ENCODE measurements around the gene DDR1.
"Not testable (repeated sequence)": the region's sequence is repeated elsewhere in the genome, so short reads cannot be mapped to it uniquely, and the experiment has no call there.

The DDR1 gene

DNA sequence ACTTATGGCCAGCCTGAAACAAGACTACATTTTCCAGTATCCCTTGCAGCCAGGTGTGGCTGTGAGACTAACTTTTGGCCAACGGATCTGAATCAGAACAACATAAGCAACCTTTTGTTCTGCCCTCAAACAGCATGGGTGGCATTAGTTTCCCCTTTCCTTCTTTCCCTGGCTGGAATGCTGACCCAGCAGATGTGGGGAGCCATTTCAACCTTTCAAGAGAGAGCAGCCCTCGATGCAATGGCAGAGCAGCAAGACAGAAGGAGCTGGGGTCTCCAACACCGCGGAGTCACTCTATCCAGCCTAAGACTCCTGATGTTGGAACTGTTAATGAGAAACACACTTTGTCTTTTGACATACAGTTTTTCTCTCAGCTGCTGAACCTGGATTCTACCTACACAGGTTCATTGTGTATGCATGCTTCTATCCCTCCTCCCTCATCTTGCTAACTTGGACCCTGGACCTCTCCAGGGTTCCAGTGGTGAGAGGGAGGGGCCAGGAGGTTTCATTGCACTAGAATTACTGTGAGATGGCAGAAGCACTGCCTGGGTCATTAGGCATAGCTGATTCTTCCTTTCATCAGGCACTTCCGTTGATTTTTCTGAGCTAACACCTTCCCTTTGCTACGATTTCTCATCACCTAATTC is 28.8 kb upstream of the DDR1 start:
- TF ChIP-seq YY1 (IDR thresholded peaks at IDR 0.05; ENCODE audit: insufficient read depth, insufficient read length) (no peak), ZNF274 (IDR thresholded peaks at IDR 0.05; ENCODE audit: low read depth, low read length) (no peak), SUZ12 (IDR thresholded peaks at IDR 0.05; ENCODE audit: extremely low read depth, insufficient read depth, insufficient read length) (no peak)
- no peak for DNase-seq (ENCODE audit: low read depth, low spot score)

DNA sequence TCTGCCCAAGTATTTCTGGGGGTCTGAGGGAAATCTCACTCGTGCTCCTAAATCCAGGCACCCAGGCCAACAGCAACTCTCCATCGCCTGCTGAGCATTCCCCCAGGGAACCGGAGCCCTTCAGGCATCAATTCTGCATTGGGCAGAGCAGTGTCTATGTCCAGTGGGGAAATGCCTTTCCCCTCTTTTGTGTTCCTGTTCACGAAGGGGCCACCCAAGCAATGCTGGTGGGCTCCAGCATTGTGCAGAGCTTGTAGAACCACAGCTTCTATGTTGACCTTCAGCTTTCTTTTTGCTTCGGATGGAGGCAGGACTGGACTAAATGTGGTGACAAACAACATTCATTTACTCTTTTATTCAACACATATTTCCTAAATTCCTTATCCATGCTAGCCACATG is 27.2 kb upstream of the DDR1 start:
- no peaks in the 10 kb centered on the region for H3K4me1 ChIP-seq (ENCODE audit: insufficient read depth, insufficient read length)
- TF ChIP-seq YY1 (IDR thresholded peaks at IDR 0.05; ENCODE audit: insufficient read depth, insufficient read length), result no peak
- H3K9me3 ChIP-seq (ENCODE audit: insufficient read depth, low read length), result peaks cover 28% of the 10 kb centered on the region
- no peak overlapping the region for H3K4me3 ChIP-seq (ENCODE audit: insufficient read length, low read depth)
- no peak for DNase-seq (ENCODE audit: low read depth, low spot score)
- H3K27me3 ChIP-seq (ENCODE audit: insufficient read depth, insufficient read length), result no peaks in the 10 kb centered on the region
- no peak overlapping the region for H3K9ac ChIP-seq (ENCODE audit: insufficient read length, low read depth)
- H3K36me3 ChIP-seq (ENCODE audit: insufficient read depth, insufficient read length, low read length), result no peaks in the 10 kb centered on the region

More for the DNA sequence above, 28.8 kb upstream of the DDR1 start:
- no peaks in the 10 kb centered on the region for H3K27me3 ChIP-seq (ENCODE audit: insufficient read depth, insufficient read length)
- H3K9ac ChIP-seq (ENCODE audit: insufficient read length, low read depth), result no peak overlapping the region
- H3K9me3 ChIP-seq (ENCODE audit: insufficient read depth, low read length), result peaks cover 43% of the 10 kb centered on the region
- H3K4me1 ChIP-seq (ENCODE audit: insufficient read depth, insufficient read length), result no peaks in the 10 kb centered on the region
- no peaks in the 10 kb centered on the region for H3K36me3 ChIP-seq (ENCODE audit: insufficient read depth, insufficient read length, low read length)
- H3K4me3 ChIP-seq (ENCODE audit: insufficient read length, low read depth), result no peak overlapping the region

DNA sequence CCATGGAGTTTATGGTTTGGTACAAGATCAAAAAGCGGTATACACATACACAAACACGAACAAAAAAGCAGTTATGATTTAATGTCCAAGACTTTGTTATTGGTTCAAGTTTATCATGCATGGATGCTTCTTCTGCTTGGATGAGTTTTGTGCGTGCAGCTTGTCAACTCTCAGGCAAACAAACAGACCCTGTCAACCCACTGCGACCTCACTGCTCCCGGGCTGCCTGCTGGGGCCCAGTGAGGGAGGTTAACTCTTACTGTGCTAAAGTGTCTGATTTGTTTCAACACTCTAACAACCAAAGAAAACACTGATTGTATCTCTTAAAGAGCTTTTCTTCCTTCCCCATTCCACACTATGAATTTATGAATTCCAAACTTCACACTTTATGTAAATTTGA is 26.8 kb upstream of the DDR1 start:
- no peak overlapping the region for H3K4me3 ChIP-seq (ENCODE audit: insufficient read length, low read depth)
- DNase-seq (ENCODE audit: low read depth, low spot score), result no peak
- H3K36me3 ChIP-seq (ENCODE audit: insufficient read depth, insufficient read length, low read length), result no peaks in the 10 kb centered on the region
- TF ChIP-seq SUZ12 (IDR thresholded peaks at IDR 0.05; ENCODE audit: extremely low read depth, insufficient read depth, insufficient read length), result no peak
- TF ChIP-seq YY1 (IDR thresholded peaks at IDR 0.05; ENCODE audit: insufficient read depth, insufficient read length), result no peak
- no peak for TF ChIP-seq ZNF274 (IDR thresholded peaks at IDR 0.05; ENCODE audit: low read depth, low read length)
- H3K9me3 ChIP-seq (ENCODE audit: insufficient read depth, low read length), result peaks cover 24% of the 10 kb centered on the region; the same call in 1 of the 2 replicates
- H3K4me1 ChIP-seq (ENCODE audit: insufficient read depth, insufficient read length), result no peaks in the 10 kb centered on the region
- H3K27me3 ChIP-seq (ENCODE audit: insufficient read depth, insufficient read length), result no peaks in the 10 kb centered on the region
- no peak overlapping the region for H3K9ac ChIP-seq (ENCODE audit: insufficient read length, low read depth)

DNA sequence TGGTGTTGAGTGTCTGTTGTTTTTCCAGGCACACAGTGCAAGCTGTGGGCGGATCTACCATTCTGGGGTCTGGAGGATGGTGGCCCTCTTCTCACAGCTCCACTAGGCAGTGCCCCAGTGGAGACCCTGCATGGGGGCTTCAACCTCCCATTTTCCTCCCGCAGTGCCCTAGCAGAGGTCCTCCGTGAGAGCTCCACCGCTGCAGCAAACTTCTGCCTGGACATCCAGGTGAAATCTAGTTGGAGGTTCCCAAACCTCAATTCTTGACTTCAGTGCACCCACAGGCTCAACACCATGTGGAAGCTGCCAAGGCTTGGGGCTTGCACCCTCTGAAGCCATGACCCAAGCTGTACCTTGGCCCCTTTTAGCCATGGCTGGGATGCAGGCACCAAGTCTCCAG is 24.6 kb upstream of the DDR1 start:
- not testable (repeated sequence) for H3K36me3 ChIP-seq (ENCODE audit: insufficient read depth, insufficient read length, low read length); DNase-seq (ENCODE audit: low read depth, low spot score); H3K27me3 ChIP-seq (ENCODE audit: insufficient read depth, insufficient read length); H3K4me3 ChIP-seq (ENCODE audit: insufficient read length, low read depth); H3K9ac ChIP-seq (ENCODE audit: insufficient read length, low read depth); H3K4me1 ChIP-seq (ENCODE audit: insufficient read depth, insufficient read length)
- H3K9me3 ChIP-seq (ENCODE audit: insufficient read depth, low read length), result peaks cover 24% of the 10 kb centered on the region; the same call in 1 of the 2 replicates

DNA sequence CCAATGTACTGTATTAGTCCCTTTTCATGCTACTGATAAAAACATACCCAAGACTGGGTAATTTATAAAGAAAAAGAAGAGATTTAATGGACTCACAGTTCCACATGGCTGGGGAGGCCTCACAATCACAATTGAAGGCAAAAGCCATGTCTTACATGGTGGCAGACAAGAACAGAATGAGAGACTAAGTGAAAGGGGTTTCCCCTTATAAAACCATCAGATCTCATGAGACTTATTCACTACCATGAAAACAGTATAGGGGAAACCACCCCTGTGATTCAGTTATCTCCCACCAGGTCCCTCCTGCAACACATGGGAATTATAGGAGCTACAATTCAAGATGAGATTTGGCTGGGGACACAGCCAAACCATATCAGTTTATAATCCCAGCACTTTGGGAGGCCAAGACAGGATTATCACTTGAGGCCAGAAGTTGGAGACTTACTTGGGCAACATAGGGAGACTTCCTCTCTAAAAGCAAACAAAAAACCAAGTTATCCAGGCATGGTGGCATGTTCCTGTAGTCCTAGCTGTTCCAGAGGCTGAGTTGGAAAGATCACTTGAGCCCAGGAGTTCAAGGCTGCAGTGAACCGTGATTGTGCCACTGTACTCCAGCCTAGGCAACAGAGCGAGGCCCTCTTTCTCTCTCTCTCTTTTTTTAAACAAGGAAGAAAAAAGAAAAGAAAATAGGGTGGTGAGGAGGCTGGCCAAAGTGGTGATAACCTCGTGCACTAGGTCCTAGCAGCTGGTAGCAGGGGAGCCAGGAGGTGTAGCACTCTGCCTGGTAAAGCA is 22.9 kb upstream of the DDR1 start:
- TF ChIP-seq SUZ12 (IDR thresholded peaks at IDR 0.05; ENCODE audit: extremely low read depth, insufficient read depth, insufficient read length) (no peak), YY1 (IDR thresholded peaks at IDR 0.05; ENCODE audit: insufficient read depth, insufficient read length) (no peak), ZNF274 (IDR thresholded peaks at IDR 0.05; ENCODE audit: low read depth, low read length) (no peak)
- no peaks in the 10 kb centered on the region for H3K27me3 ChIP-seq (ENCODE audit: insufficient read depth, insufficient read length)
- no peaks in the 10 kb centered on the region for H3K4me1 ChIP-seq (ENCODE audit: insufficient read depth, insufficient read length)
- no peak overlapping the region for H3K9ac ChIP-seq (ENCODE audit: insufficient read length, low read depth)
- DNase-seq (ENCODE audit: low read depth, low spot score), result no peak
- H3K9me3 ChIP-seq (ENCODE audit: insufficient read depth, low read length), result peaks cover 24% of the 10 kb centered on the region; the same call in 1 of the 2 replicates
- H3K4me3 ChIP-seq (ENCODE audit: insufficient read length, low read depth), result no peak overlapping the region
- H3K36me3 ChIP-seq (ENCODE audit: insufficient read depth, insufficient read length, low read length), result no peaks in the 10 kb centered on the region

DNA sequence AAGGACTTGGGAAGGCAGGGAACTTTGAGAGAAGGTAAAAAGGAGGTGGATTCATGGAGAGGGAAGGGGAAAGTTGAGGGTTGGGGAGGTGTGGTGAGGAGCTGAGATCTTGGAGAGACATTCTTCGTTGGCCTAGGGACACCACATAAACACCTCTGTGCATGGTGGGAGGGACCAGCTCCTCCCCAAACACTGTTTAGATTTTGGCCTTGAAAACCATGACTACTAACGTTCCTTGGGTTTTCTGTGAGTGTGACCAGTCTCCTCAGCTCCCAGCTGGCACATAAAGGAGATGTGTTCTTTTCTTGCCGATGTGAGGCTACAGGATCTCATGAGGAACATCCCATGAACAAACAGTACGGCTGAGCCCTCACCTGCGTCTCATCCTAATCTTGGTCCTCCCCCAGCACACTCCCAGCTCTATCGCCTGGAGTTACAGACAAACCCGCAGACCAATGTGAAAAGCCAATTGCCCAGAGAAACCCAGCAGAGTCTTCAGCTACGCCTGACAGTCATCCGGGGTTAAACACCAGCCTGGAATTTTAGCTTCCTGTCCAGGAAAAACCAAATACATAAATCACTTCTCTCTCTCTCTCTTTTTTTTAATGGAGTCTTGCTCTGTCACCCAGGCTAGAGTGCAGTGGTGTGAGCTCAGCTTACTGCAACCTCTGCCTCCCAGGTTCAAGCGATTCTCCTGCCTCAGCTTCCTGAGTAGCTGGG is 22.0 kb upstream of the DDR1 start:
- Histone ChIP-seq H3K27me3 (ENCODE audit: insufficient read depth, insufficient read length) (no peaks in the 10 kb centered on the region), H3K4me3 (ENCODE audit: insufficient read length, low read depth) (no peak overlapping the region), H3K36me3 (ENCODE audit: insufficient read depth, insufficient read length, low read length) (no peaks in the 10 kb centered on the region), H3K4me1 (ENCODE audit: insufficient read depth, insufficient read length) (no peaks in the 10 kb centered on the region), H3K9me3 (ENCODE audit: insufficient read depth, low read length) (peaks cover 24% of the 10 kb centered on the region; the same call in 1 of the 2 replicates), H3K9ac (ENCODE audit: insufficient read length, low read depth) (no peak overlapping the region)
- DNase-seq (ENCODE audit: low read depth, low spot score), result no peak
- TF ChIP-seq SUZ12 (IDR thresholded peaks at IDR 0.05; ENCODE audit: extremely low read depth, insufficient read depth, insufficient read length) (no peak), YY1 (IDR thresholded peaks at IDR 0.05; ENCODE audit: insufficient read depth, insufficient read length) (no peak), ZNF274 (IDR thresholded peaks at IDR 0.05; ENCODE audit: low read depth, low read length) (no peak)

DNA sequence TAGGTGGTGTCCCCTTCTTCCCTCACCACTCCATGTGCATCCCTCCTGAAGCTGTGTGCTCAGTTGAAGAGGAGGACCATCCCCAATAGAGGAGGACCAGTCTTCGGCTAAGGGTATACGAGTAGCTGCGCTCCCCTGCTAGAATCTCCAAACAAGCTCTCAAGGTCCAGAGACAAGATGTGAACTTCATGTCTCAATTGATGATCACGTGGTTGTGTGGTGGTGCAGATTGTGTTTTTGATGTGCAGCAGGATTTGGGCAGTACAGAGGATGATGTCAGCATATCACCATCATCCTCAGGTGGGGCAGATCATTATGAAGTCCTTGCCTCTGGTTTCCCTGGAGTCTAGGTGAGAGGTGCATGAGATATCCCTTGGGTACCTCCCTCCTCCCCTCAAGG is 20.0 kb upstream of the DDR1 start:
- Histone ChIP-seq H3K9ac (ENCODE audit: insufficient read length, low read depth) (no peak overlapping the region), H3K4me1 (ENCODE audit: insufficient read depth, insufficient read length) (no peaks in the 10 kb centered on the region), H3K9me3 (ENCODE audit: insufficient read depth, low read length) (peaks cover 24% of the 10 kb centered on the region; the same call in 1 of the 2 replicates), H3K4me3 (ENCODE audit: insufficient read length, low read depth) (no peak overlapping the region), H3K36me3 (ENCODE audit: insufficient read depth, insufficient read length, low read length) (no peaks in the 10 kb centered on the region), H3K27me3 (ENCODE audit: insufficient read depth, insufficient read length) (no peaks in the 10 kb centered on the region)
- no peak for TF ChIP-seq YY1 (IDR thresholded peaks at IDR 0.05; ENCODE audit: insufficient read depth, insufficient read length)
- no peak for TF ChIP-seq ZNF274 (IDR thresholded peaks at IDR 0.05; ENCODE audit: low read depth, low read length)
- no peak for TF ChIP-seq SUZ12 (IDR thresholded peaks at IDR 0.05; ENCODE audit: extremely low read depth, insufficient read depth, insufficient read length)
- DNase-seq (ENCODE audit: low read depth, low spot score), result no peak

DNA sequence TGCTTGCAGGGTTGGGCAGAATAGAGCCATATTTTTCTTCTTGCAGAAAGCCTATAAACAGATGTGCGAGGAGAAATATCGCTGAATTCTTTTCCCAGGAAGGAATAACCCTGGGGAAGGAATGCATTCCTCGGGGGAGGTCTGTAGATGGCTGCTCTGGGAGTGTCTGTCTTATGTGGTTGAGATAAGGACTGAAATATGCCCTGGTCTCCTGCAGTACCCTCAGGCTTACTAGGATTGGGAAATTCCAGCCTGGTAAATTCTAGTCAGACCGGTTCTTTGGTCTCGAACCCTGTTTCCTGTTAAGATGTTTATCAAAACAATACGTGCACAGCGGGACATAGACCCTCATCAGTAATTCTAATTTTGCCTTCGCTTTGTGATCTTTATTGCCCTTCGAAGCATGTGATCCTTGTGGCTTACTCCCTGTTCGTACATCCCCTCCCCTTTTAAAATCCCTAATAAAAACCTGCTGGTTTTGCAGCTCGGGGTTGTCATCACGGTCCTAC is 15.0 kb upstream of the DDR1 start:
- DNase-seq (ENCODE audit: low read depth, low spot score); H3K36me3 ChIP-seq (ENCODE audit: insufficient read depth, insufficient read length, low read length); H3K27me3 ChIP-seq (ENCODE audit: insufficient read depth, insufficient read length); H3K4me3 ChIP-seq (ENCODE audit: insufficient read length, low read depth); H3K4me1 ChIP-seq (ENCODE audit: insufficient read depth, insufficient read length); H3K9ac ChIP-seq (ENCODE audit: insufficient read length, low read depth): not testable (repeated sequence)
- H3K9me3 ChIP-seq (ENCODE audit: insufficient read depth, low read length), result peaks cover 52% of the 10 kb centered on the region

All from NT2/D1 (cell line).